ENCODE measurements around the gene CGNL1.

DNA sequence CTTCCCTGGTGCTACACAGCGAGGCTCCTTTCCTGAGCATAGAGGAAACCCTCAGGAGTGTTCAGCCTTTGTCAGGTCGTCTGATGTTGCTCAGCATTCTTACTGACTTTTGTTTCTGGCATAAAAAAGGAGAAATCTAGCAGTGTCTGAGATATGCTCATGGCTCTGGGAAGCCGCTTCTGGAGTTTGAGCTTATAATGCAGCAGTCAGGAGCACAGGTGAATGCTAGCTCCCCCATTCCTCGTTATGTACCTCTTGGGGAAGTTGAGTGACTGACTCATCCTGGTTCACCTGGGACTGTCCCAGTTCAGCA is 166.2 kb downstream of the CGNL1 start:
- TF ChIP-seq, protein P1, sequence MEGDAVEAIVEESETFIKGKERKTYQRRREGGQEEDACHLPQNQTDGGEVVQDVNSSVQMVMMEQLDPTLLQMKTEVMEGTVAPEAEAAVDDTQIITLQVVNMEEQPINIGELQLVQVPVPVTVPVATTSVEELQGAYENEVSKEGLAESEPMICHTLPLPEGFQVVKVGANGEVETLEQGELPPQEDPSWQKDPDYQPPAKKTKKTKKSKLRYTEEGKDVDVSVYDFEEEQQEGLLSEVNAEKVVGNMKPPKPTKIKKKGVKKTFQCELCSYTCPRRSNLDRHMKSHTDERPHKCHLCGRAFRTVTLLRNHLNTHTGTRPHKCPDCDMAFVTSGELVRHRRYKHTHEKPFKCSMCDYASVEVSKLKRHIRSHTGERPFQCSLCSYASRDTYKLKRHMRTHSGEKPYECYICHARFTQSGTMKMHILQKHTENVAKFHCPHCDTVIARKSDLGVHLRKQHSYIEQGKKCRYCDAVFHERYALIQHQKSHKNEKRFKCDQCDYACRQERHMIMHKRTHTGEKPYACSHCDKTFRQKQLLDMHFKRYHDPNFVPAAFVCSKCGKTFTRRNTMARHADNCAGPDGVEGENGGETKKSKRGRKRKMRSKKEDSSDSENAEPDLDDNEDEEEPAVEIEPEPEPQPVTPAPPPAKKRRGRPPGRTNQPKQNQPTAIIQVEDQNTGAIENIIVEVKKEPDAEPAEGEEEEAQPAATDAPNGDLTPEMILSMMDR (IDR thresholded peaks at IDR 0.05; ENCODE audit: low read length), result 0 out of 2 replicates have a peak, but pooled peaks have one; percentile 12
- TF ChIP-seq EZH2 (optimal IDR thresholded peaks at IDR 0.05; ENCODE audit: low read depth, low read length), result no peak
